Skeletal muscle tissue (tissue), 4 donors: ENCODE results near the gene FTSJ3. TPM values are rescaled to one million over a fixed set of nuclear protein-coding genes. Genes with fewer than 3 reads are reported as not detected.

Source experiments
- H3K27ac ChIP-seq: one replicate; pipeline ENCODE4 v1.7.0; 2013; ENCODE audit warnings: mild to moderate bottlenecking, low read depth, low read length, inconsistent platforms
- H3K27me3 ChIP-seq, 3 donors: one replicate each; pipeline ENCODE4 v1.7.0; 2013; ENCODE audit warnings: low read length in 3 of 3; ENCODE audit not compliant: control insufficient read depth in 3 of 3, insufficient read depth in 3 of 3
- H3K36me3 ChIP-seq, 3 donors: one replicate each; pipeline ENCODE4 v1.7.0; 2013; ENCODE audit warnings: low read length in 3 of 3; ENCODE audit not compliant: control insufficient read depth in 3 of 3, insufficient read depth in 3 of 3
- H3K4me1 ChIP-seq, 3 donors: one replicate each; pipeline ENCODE4 v1.7.0; 2013; ENCODE audit warnings: low read length in 3 of 3, mild to moderate bottlenecking in 3 of 3; ENCODE audit not compliant: control insufficient read depth in 3 of 3, insufficient read depth in 3 of 3
- H3K4me3 ChIP-seq, 3 donors: one replicate each; pipeline ENCODE4 v1.7.0; 2013; ENCODE audit warnings: low read length in 3 of 3
- H3K9ac ChIP-seq, 3 donors: one replicate each; pipeline ENCODE4 v1.7.0; 2013; ENCODE audit warnings: low read length in 3 of 3, mild to moderate bottlenecking in 3 of 3, moderate library complexity in 2 of 3, low read depth in 1 of 3
- H3K9me3 ChIP-seq, 3 donors: one replicate each; pipeline ENCODE4 v1.7.0; 2013; ENCODE audit warnings: low read length in 3 of 3; ENCODE audit not compliant: control insufficient read depth in 3 of 3
- total RNA-seq: library from RNA; depleted of rRNA; stranded (reverse); fragments of >200 nt; gene quantifications from one replicate; pipeline ENCODE4 v1.2.3, GENCODE V29; 2014
- donor health status: Osteomylitis.

Gene FTSJ3
- total RNA-seq, 1 donor from 2014 or later, result 62.6 TPM

- Histone ChIP-seq H3K4me1 (peaks cover 3 to 8% (median 6%) of the 10 kb centered on the region in 3 donors), H3K27ac (no peak overlapping the region), H3K36me3 (peaks cover 77 to 92% (median 92%) of the 10 kb centered on the region in 3 donors), H3K27me3 (no peaks in the 10 kb centered on the region), H3K9me3 (no peaks in the 10 kb centered on the region), H3K4me3 (no peak overlapping the region), H3K9ac (no peak overlapping the region)
Observed at GRCh38 chr17:63820963-63821561, 6.4 kb downstream of the FTSJ3 start.

DNA sequence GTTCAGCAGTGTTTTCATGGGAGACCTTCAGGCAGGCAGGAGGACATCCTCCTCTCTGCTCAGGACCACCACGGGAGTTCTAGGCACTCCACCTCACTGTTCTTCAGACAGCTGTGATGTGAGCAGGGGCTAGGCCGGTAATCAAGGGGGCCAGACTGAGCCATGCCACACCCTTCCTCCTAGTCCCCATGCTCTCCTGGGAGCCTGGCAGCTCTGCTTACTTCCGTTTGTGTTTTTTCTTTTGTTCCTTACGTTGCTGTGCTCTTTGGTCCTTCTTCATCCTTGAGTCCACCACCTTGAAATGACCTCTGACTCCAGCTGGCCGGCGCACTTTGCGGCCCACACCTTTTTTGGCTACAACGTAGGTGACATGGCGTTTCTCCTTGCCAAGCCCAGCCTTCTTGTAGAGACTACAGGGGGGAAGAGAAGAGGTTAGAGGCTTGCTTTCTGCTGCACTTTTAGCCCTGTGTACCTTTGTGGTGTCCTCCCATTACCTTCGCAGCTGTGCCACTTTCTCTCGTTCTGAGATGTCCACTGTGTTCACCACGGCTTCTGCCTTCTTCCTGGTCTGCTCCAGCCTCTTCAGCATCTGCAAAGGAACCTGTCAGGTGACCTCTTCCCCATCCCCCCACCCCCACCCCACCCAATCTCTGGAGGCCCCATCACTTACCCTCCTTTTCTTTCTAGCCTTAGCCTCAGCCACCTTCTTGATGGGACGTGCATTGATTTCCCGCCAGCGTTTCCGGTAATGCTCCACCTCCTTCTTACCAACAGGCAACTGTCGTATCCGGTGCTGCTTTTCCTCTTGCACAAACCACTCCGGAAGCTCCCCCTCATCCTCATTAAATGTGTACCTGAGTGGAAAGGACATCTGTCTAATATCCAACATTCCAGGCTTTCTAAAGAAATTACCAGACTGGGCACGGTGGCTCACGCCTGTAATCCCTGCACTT lies 7.6 kb downstream of the FTSJ3 start:
- peaks cover 80 to 93% (median 92%) of the 10 kb centered on the region in 3 donors for H3K36me3 ChIP-seq
- H3K27me3 ChIP-seq, result no peaks in the 10 kb centered on the region
- peaks cover 0 to 3% (median 0%) of the 10 kb centered on the region in 3 donors for H3K4me1 ChIP-seq
- no peak overlapping the region for H3K27ac ChIP-seq
- H3K4me3 ChIP-seq, result no peak overlapping the region
- H3K9me3 ChIP-seq, result no peaks in the 10 kb centered on the region
- H3K9ac ChIP-seq, result no peak overlapping the region

GRCh38 chr17:63819131-63819530 lies 8.3 kb downstream of the FTSJ3 start:
- H3K27me3 ChIP-seq, result no peaks in the 10 kb centered on the region
- peaks cover 80 to 93% (median 91%) of the 10 kb centered on the region in 3 donors for H3K36me3 ChIP-seq
- H3K27ac ChIP-seq, result no peak overlapping the region
- H3K4me3 ChIP-seq, result no peak overlapping the region
- H3K9ac ChIP-seq, result no peak overlapping the region
- H3K9me3 ChIP-seq, result no peaks in the 10 kb centered on the region
- H3K4me1 ChIP-seq, result peaks cover 0 to 3% (median 0%) of the 10 kb centered on the region in 3 donors

- Histone ChIP-seq H3K27me3 (no peaks in the 10 kb centered on the region), H3K4me1 (peaks cover 0 to 3% (median 0%) of the 10 kb centered on the region in 3 donors), H3K36me3 (peaks cover 81 to 94% (median 92%) of the 10 kb centered on the region in 3 donors), H3K4me3 (no peak overlapping the region), H3K9me3 (no peaks in the 10 kb centered on the region), H3K27ac (no peak overlapping the region), H3K9ac (no peak overlapping the region)
Observed at GRCh38 chr17:63817736-63818385, 9.6 kb downstream of the FTSJ3 start.

- Histone ChIP-seq H3K27ac (no peak overlapping the region), H3K27me3 (no peaks in the 10 kb centered on the region), H3K4me1 (peaks cover 0 to 3% (median 0%) of the 10 kb centered on the region in 3 donors), H3K4me3 (no peak overlapping the region), H3K9ac (no peak overlapping the region), H3K36me3 (peaks cover 81 to 92% (median 92%) of the 10 kb centered on the region in 3 donors), H3K9me3 (no peaks in the 10 kb centered on the region)
Observed at GRCh38 chr17:63816669-63817068, 10.8 kb downstream of the FTSJ3 start.

GRCh38 chr17:63816123-63816522 lies 11.3 kb downstream of the FTSJ3 start:
- H3K27me3 ChIP-seq, result no peaks in the 10 kb centered on the region
- H3K4me3 ChIP-seq, result no peak overlapping the region
- H3K9me3 ChIP-seq, result no peaks in the 10 kb centered on the region
- H3K4me1 ChIP-seq, result peaks cover 0 to 3% (median 0%) of the 10 kb centered on the region in 3 donors
- no peak overlapping the region for H3K9ac ChIP-seq
- no peak overlapping the region for H3K27ac ChIP-seq
- H3K36me3 ChIP-seq, result peaks cover 81 to 92% (median 92%) of the 10 kb centered on the region in 3 donors

DNA sequence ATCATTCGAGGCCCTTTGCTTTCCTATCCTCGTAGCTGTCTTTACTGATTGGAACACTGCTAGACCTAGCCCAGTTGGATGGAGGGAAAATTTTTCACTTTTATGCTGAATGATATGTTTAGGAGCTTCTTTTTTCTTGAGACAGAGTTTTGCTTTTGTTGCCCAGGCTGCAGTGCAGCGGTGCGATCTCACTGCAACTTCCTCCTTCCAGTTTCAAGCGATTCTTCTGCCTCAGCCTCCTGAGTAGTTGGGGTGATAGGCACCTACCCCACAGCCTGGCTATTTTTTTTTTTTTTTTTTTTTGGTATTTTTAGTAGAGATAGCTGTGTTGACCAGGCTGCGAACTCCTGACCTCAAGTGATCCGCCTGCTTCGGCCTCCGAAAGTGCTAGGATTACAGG lies 17.5 kb downstream of the FTSJ3 start:
- Histone ChIP-seq H3K4me1 (no peaks in the 10 kb centered on the region), H3K27ac (no peak overlapping the region), H3K9ac (no peak overlapping the region), H3K4me3 (no peak overlapping the region), H3K36me3 (peaks cover 61 to 88% (median 83%) of the 10 kb centered on the region in 3 donors), H3K27me3 (no peaks in the 10 kb centered on the region), H3K9me3 (no peaks in the 10 kb centered on the region)

- H3K27me3 ChIP-seq, result no peaks in the 10 kb centered on the region
- no peaks in the 10 kb centered on the region for H3K9me3 ChIP-seq
- no peak overlapping the region for H3K9ac ChIP-seq
- peaks cover 36 to 70% (median 69%) of the 10 kb centered on the region in 3 donors for H3K36me3 ChIP-seq
- H3K4me1 ChIP-seq, result no peaks in the 10 kb centered on the region
- no peak overlapping the region for H3K4me3 ChIP-seq
- H3K27ac ChIP-seq, result no peak overlapping the region
Observed at GRCh38 chr17:63805591-63805990, 21.9 kb downstream of the FTSJ3 start.

DNA sequence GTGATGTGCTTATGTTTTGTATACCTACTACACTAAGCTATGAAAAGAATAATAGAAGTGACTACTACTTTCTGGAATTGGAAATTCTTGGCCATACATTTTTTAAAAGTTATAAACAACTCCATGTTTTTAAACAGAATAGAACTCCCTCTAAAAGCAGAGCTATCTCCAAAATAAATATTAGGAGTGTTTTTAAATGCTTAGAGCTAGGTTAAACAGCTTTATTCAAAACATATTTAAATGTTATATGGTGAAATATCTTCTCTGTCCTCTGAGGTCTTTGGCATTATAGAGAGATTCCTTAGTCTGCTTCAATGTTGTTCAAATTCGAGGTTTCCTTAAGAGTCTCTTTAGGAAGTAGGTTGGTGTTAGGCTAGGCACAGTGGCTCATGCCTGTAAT lies 23.1 kb downstream of the FTSJ3 start:
- H3K9me3 ChIP-seq, result no peaks in the 10 kb centered on the region
- H3K4me1 ChIP-seq, result no peaks in the 10 kb centered on the region
- no peak overlapping the region for H3K9ac ChIP-seq
- no peaks in the 10 kb centered on the region for H3K27me3 ChIP-seq
- H3K27ac ChIP-seq, result no peak overlapping the region
- peaks cover 36 to 70% (median 70%) of the 10 kb centered on the region in 3 donors for H3K36me3 ChIP-seq
- H3K4me3 ChIP-seq, result no peak overlapping the region
